ENCODE measurements around the gene EIF2AK3.

The EIF2AK3 gene

DNA sequence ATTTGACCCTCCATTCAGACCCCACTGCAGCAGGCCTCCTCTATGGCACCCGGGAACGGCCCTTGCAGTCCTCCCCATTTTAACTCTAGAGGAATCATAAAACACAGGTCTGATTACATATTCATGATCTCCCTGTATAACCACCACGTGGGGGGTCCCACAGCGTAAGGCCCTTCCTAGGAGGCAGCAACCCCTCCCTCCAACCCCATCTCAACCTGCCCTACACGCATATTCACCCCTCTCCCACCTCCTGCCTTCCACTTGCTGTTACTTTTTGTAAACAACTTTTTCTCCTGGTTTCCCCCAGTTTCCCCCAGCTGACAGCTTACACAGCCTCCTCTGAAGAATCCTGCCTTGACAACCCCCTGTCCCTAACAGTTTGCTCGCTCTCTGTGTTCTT is 89.6 kb downstream of the EIF2AK3 start:
- no peak for DNase-seq

- DNase-seq = no peak
Measured at GRCh38 chr2:88530081-88530480, 97.2 kb downstream of the EIF2AK3 start.

DNA sequence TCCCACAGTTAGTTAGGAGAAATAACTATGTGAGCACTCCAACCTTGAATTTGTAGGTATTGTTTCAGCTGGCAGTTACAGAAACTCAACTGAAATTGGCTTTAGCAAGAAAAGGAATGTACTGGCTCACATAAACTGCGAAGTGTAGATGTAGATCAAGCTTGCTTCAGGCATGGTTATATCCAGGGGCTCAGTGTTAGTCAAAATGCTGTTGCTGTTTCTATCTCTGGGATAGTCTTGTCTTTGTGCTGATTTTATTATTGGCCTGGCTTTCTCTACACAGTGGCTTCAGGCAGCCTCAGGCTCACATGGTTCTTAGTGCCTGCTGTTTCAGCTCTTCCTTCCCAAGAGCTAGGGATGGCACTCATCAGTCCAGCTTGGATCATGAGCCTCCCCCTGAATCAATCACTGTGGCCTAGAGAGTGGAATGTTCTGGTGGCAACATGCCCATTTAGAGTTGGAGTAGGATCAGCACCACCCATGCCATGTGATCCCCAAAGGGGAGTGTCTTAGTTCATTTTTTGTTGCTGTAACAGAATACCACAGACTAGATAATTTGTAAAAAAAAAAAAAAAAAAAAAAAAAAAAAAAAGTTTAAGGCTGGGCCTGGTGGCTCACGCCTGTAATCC is 105.7 kb downstream of the EIF2AK3 start:
- DNase-seq = no peak

- DNase-seq = no peak
Measured at GRCh38 chr2:88517759-88518201, 109.5 kb downstream of the EIF2AK3 start.
